IMR-90 (cell line): Measurements from ENCODE around the gene ANKRD42.

Source experiments
- BHLHE40 ChIP-seq: fragments of 150-350 bp; IDR thresholded peaks from 2 replicates; pipeline ENCODE4 v1.6.1; 2016; ENCODE audit warnings: mild to moderate bottlenecking, low read depth, low read length
- CHD1 ChIP-seq: IDR thresholded peaks from 2 replicates; pipeline ENCODE4 v1.6.1; 2012; ENCODE audit warnings: low read depth, low read length, improper control_type of control experiment
- CTCF ChIP-seq: conservative IDR thresholded peaks from 2 replicates; pipeline ENCODE4 v1.5.1; 2012; ENCODE audit warnings: mild to moderate bottlenecking, low read depth, low read length, improper control_type of control experiment
- FOS ChIP-seq: fragments of 150-350 bp; IDR thresholded peaks from 2 replicates; pipeline ENCODE4 v1.6.1; 2016; ENCODE audit warnings: low read depth, low read length
- MAFK ChIP-seq: IDR thresholded peaks from 2 replicates; pipeline ENCODE4 v1.6.1; 2012; ENCODE audit warnings: low read depth, low read length, improper control_type of control experiment
- MAZ ChIP-seq: IDR thresholded peaks from 2 replicates; pipeline ENCODE4 v1.6.1; 2012; ENCODE audit warnings: low read depth, mild to moderate bottlenecking, low read length, improper control_type of control experiment, moderate library complexity, borderline replicate concordance
- MXI1 ChIP-seq: IDR thresholded peaks from 2 replicates; pipeline ENCODE4 v1.6.1; 2012; ENCODE audit warnings: low read depth, mild to moderate bottlenecking, low read length, moderate library complexity, borderline replicate concordance
- POLR2A ChIP-seq: IDR thresholded peaks from 2 replicates; pipeline ENCODE4 v1.6.1; 2012; ENCODE audit warnings: mild to moderate bottlenecking, low read depth, low read length
- RAD21 ChIP-seq: IDR thresholded peaks from 2 replicates; pipeline ENCODE4 v1.6.1; 2012; ENCODE audit warnings: low read length, improper control_type of control experiment
- RCOR1 ChIP-seq: IDR thresholded peaks from 2 replicates; pipeline ENCODE4 v1.6.1; 2012; ENCODE audit warnings: mild to moderate bottlenecking, low read length, improper control_type of control experiment; ENCODE audit not compliant: insufficient replicate concordance
- RFX5 ChIP-seq: IDR thresholded peaks from 2 replicates; pipeline ENCODE4 v1.8.0; 2012; ENCODE audit warnings: low read depth, mild to moderate bottlenecking, low read length, moderate library complexity
- SMC3 ChIP-seq: fragments of 150-350 bp; IDR thresholded peaks from 2 replicates; pipeline ENCODE4 v1.6.1; 2016; ENCODE audit warnings: low read depth, mild to moderate bottlenecking, antibody characterized with exemption, low read length, moderate library complexity
- TF ChIP-seq, protein P1 (sequence below): fragments of 150-350 bp; IDR thresholded peaks from 2 replicates; pipeline ENCODE4 v1.6.1; 2017; ENCODE audit warnings: mild to moderate bottlenecking, antibody characterized with exemption, low read length, low read depth
- TF ChIP-seq, protein P2 (sequence below): fragments of 150-350 bp; IDR thresholded peaks from 2 replicates; pipeline ENCODE4 v1.6.1; 2016; ENCODE audit warnings: low read depth, mild to moderate bottlenecking, low read length, moderate library complexity, borderline replicate concordance

DNA sequence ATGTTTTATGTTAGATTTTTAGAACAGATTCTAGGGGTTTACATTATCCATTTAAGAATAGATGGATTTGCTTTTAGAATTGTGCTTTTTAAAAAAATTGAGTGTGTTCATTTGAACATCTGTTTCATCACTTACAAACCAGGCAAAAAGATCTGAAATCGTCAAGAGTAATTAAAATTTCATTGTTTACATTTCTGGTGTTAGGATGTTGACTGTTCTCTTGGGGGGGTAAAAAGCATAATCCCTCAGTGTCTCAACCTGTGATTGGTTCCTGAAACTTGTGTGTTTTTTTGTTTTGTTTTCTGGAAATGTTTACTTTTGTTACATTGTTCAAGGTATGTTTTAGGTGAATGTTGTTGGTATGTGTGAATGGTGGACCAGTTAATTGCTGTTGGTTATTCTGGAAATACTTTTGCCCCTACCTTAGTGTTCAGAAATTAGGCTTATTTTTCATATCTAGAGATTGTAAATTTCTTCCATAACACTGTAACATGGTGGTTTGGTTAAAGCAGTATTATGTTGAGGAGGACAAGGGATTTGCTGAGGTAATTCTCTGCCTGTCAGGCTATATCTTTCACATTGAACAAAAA, 31.8 kb upstream of the ANKRD42 start:
- TF ChIP-seq RFX5 (no peak), CTCF (no peak), CHD1 (no peak), RAD21 (no peak), POLR2A (peak; percentile 6; the same call in 1 of the 2 replicates), FOS (no peak), BHLHE40 (no peak), SMC3 (no peak), RCOR1 (no peak), MXI1 (no peak), MAFK (no peak), MAZ (no peak)
- TF ChIP-seq, protein P1, sequence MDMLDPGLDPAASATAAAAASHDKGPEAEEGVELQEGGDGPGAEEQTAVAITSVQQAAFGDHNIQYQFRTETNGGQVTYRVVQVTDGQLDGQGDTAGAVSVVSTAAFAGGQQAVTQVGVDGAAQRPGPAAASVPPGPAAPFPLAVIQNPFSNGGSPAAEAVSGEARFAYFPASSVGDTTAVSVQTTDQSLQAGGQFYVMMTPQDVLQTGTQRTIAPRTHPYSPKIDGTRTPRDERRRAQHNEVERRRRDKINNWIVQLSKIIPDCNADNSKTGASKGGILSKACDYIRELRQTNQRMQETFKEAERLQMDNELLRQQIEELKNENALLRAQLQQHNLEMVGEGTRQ = no peak
- TF ChIP-seq, protein P2, sequence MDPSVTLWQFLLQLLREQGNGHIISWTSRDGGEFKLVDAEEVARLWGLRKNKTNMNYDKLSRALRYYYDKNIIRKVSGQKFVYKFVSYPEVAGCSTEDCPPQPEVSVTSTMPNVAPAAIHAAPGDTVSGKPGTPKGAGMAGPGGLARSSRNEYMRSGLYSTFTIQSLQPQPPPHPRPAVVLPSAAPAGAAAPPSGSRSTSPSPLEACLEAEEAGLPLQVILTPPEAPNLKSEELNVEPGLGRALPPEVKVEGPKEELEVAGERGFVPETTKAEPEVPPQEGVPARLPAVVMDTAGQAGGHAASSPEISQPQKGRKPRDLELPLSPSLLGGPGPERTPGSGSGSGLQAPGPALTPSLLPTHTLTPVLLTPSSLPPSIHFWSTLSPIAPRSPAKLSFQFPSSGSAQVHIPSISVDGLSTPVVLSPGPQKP = no peak
